Coronary artery (tissue), 2 donors: Measurements from ENCODE around the gene ELP2.

Source experiments
- DNase-seq: peaks from one replicate; pipeline ENCODE4 v3.0.0-alpha.2; 2017; ENCODE audit warnings: low spot score
- H3K27ac ChIP-seq, 2 donors: fragments of 200-600 bp; sonication (generic); one replicate each; pipeline ENCODE4 v1.5.1; 2016 to 2019
- H3K4me3 ChIP-seq: fragments of 200-600 bp; sonication (generic); 2 replicates; pipeline ENCODE4 v1.5.1; 2016; ENCODE audit warnings: mild to moderate bottlenecking, moderate library complexity
- CTCF ChIP-seq: fragments of 200-600 bp; sonication (generic); IDR thresholded peaks from one replicate; pipeline ENCODE4 v1.5.1; 2019; ENCODE audit warnings: antibody characterized with exemption

Gene ELP2

DNA sequence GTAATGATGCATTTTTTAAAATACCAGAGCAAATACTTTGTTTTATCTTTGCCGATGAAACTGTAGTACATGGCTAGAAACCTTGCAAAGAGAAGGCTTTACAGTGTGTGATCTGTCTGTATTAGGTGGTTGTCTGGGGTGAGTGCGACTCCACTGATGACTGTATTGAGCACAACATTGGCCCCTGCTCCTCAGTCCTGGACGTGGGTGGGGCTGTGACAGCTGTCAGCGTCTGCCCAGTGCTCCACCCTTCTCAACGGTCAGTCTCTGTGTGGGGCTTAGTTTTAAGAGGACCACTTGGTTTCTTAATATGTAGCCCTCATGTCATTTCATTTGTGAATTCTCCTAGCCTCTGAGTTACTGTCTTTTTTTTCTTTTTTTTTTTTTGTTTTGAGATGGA is 40.2 kb downstream of the ELP2 start:
- DNase-seq, result no peak
- no peak for TF ChIP-seq CTCF
- Histone ChIP-seq H3K27ac (no peak overlapping the region), H3K4me3 (no peak overlapping the region)

DNA sequence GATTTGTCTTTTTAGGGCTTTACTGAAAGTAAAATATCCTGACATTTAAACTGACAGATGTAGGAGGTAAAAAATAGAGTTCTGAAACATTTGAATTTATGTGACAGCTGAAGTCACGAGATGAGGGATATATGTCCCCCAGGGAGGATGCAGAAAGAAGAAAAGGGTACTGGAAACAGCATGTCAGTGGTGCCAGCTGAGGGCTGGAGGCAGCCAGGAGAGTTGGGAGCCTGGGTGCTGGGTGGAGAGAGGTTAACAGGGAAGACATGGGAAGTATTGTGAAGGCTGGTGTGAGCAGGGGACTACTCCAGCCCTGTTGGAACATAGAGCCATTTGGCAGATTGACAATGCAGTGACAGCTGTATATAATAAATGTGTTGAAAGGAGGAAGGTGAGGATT is 45.8 kb downstream of the ELP2 start:
- no peak overlapping the region for H3K27ac ChIP-seq
- no peak for DNase-seq
- TF ChIP-seq CTCF, result no peak
- no peak overlapping the region for H3K4me3 ChIP-seq

GRCh38 chr18:36176177-36176584 is 46.5 kb downstream of the ELP2 start:
- no peak for TF ChIP-seq CTCF
- no peak overlapping the region for H3K4me3 ChIP-seq
- no peak overlapping the region for H3K27ac ChIP-seq
- no peak for DNase-seq

- DNase-seq, result no peak
- Histone ChIP-seq H3K27ac (no peak overlapping the region), H3K4me3 (no peak overlapping the region)
- no peak for TF ChIP-seq CTCF
These were observed 47.0 kb downstream of the ELP2 start for GRCh38 chr18:36176711-36177110.

DNA sequence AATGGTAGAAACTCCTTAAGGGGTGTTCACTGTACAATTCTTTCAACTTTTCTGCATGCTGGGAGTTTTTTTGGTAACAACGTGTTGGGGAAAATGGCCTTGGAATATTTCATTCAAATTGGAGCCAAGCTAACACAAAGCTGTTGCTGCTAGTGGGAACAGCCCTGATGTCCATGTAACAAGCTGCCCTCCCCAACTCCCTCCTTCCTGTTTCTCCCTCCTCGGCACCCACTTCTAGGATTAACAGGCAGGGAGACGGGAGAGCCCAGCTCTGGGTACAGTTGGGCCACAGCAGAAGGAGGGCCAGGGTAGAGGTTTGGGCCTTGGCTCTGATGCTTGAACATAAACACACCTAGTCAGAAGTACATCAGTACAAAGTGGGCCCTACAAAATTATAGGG is 48.2 kb downstream of the ELP2 start:
- Histone ChIP-seq H3K4me3 (no peak overlapping the region), H3K27ac (no peak overlapping the region)
- TF ChIP-seq CTCF, result no peak
- no peak for DNase-seq

- Histone ChIP-seq H3K4me3 (peak overlapping the region; percentile 22), H3K27ac (peak overlapping the region; percentile 48 to 55)
- peak; percentile 83 for DNase-seq
- no peak for TF ChIP-seq CTCF
These were observed 50.1 kb downstream of the ELP2 start for GRCh38 chr18:36179562-36180355.

GRCh38 chr18:36181441-36181840 is 51.7 kb downstream of the ELP2 start:
- no peak for TF ChIP-seq CTCF
- Histone ChIP-seq H3K27ac (no peak overlapping the region), H3K4me3 (no peak overlapping the region)
- DNase-seq, result no peak
